Endothelial cell of umbilical vein (primary cell): ENCODE results near the gene FAM163A. TPM values are rescaled to one million over a fixed set of nuclear protein-coding genes. Genes with fewer than 3 reads are reported as not detected.

ENCODE experiments used
- BruUV-seq: library from RNA; stranded (reverse); fragments of 400-500 nt; replicated peaks from 2 replicates; lab custom pipeline; 2021; lab: Mats Ljungman, UMichigan
- CTCF ChIA-PET: fragments of 300-600, 350-600 bp; sonication (Branson Sonifier 250); formaldehyde crosslinking; loops from one replicate; lab custom pipeline; 2021; ENCODE audit warnings: antibody characterized with exemption, inconsistent platforms; lab: Charles Lee
- POLR2A ChIA-PET: fragments of 300-600, 350-600 bp; sonication (Branson Sonifier 250); formaldehyde crosslinking; loops from one replicate; lab custom pipeline; 2021; ENCODE audit warnings: antibody characterized with exemption, inconsistent platforms; lab: Charles Lee
- DNase-seq: peaks from one replicate; pipeline ENCODE4 v3.0.0-alpha.2; 2011; ENCODE audit warnings: low read depth, low spot score
- FAIRE-seq: peaks from 2 replicates; lab custom pipeline; 2011; peaks lifted over from hg19 to GRCh38; lab: Jason Lieb, UNC
- H2AFZ ChIP-seq: 2 replicates; pipeline ENCODE4 v1.6.0; 2012; ENCODE audit warnings: low read depth, low read length, control low read depth, inconsistent platforms
- H3K27ac ChIP-seq: 2 replicates; pipeline ENCODE4 v1.5.1; 2011; ENCODE audit warnings: low read depth, mild to moderate bottlenecking, control low read depth, low read length, moderate library complexity; ENCODE audit not compliant: insufficient read depth
- H3K27me3 ChIP-seq, 2 experiments: 2 replicates each; pipeline versions ENCODE4 v1.6.0 to v1.6.1; 2011; ENCODE audit warnings: low read length in 2 of 2, mixed read lengths in 1 of 2; ENCODE audit not compliant: control insufficient read depth in 2 of 2, insufficient read depth in 2 of 2
- H3K36me3 ChIP-seq, 2 experiments: 2 replicates in 1 of 2; 3 replicates in 1 of 2; pipeline ENCODE4 v1.5.1; 2011; ENCODE audit warnings: low read length in 2 of 2, mild to moderate bottlenecking in 1 of 2, moderate library complexity in 1 of 2; ENCODE audit not compliant: control insufficient read depth in 2 of 2, insufficient read depth in 2 of 2; ENCODE audit errors: extremely low read depth in 1 of 2
- H3K4me1 ChIP-seq: 3 replicates; pipeline ENCODE4 v1.5.1; 2011; ENCODE audit warnings: mild to moderate bottlenecking, low read length; ENCODE audit not compliant: control insufficient read depth, insufficient read depth; ENCODE audit errors: extremely low read depth
- H3K4me2 ChIP-seq: 2 replicates; pipeline ENCODE4 v1.6.1; 2011; ENCODE audit warnings: low read length, control low read depth, mixed read lengths; ENCODE audit not compliant: insufficient read depth
- H3K4me3 ChIP-seq, 3 experiments: fragments of 200-600 bp in 1 of 3; sonication (generic), shearing (Covaris generic) in 1 of 3; replicated peaks in 1 of 3; 2 replicates each; pipeline ENCODE4 v1.5.1; 2011 to 2016; ENCODE audit warnings: control low read depth in 3 of 3, low read length in 3 of 3, mild to moderate bottlenecking in 2 of 3, inconsistent platforms in 1 of 3, low read depth in 1 of 3, moderate library complexity in 1 of 3; ENCODE audit not compliant: insufficient read depth in 1 of 3
- H3K79me2 ChIP-seq: 2 replicates; pipeline ENCODE4 v1.6.0; 2012; ENCODE audit warnings: low read length, inconsistent platforms; ENCODE audit not compliant: control insufficient read depth, insufficient read depth
- H3K9ac ChIP-seq: replicated peaks from 2 replicates; pipeline ENCODE3; 2011; ENCODE audit warnings: low read length, control low read depth; ENCODE audit not compliant: insufficient read depth; ENCODE audit errors: extremely low read depth
- H3K9me1 ChIP-seq: replicated peaks from 3 replicates; pipeline ENCODE4 v1.6.0; 2011; ENCODE audit warnings: mild to moderate bottlenecking, low read length; ENCODE audit not compliant: control insufficient read depth, insufficient read depth; ENCODE audit errors: extremely low read depth
- H3K9me3 ChIP-seq: replicated peaks from 2 replicates; pipeline ENCODE4 v1.5.1; 2012; ENCODE audit warnings: low read length, inconsistent platforms; ENCODE audit not compliant: control insufficient read depth, insufficient read depth
- H4K20me1 ChIP-seq: replicated peaks from 2 replicates; pipeline ENCODE3; 2011; ENCODE audit warnings: mild to moderate bottlenecking, low read length; ENCODE audit not compliant: control insufficient read depth, insufficient read depth; ENCODE audit errors: extremely low read depth
- FOS ChIP-seq: IDR thresholded peaks from 2 replicates; pipeline ENCODE4 v1.6.1; 2011; ENCODE audit warnings: mild to moderate bottlenecking, low read length, moderate library complexity, borderline replicate concordance; ENCODE audit not compliant: insufficient read depth
- GATA2 ChIP-seq: IDR thresholded peaks from 2 replicates; pipeline ENCODE4 v1.7.0; 2011; ENCODE audit warnings: low read depth, mild to moderate bottlenecking, moderate library complexity, mixed read lengths, low read length; ENCODE audit not compliant: insufficient read length, insufficient read depth
- JUN ChIP-seq: IDR thresholded peaks from 2 replicates; pipeline ENCODE4 v1.6.1; 2011; ENCODE audit warnings: borderline replicate concordance, low read depth; ENCODE audit not compliant: insufficient read length, insufficient read depth
- MAX ChIP-seq: IDR thresholded peaks from 2 replicates; pipeline ENCODE4 v1.6.1; 2011; ENCODE audit not compliant: insufficient read depth, insufficient read length
- MYC ChIP-seq: IDR thresholded peaks from one replicate; pipeline ENCODE4 v1.6.1; 2011; ENCODE audit warnings: mild to moderate bottlenecking, low read depth, low read length
- POLR2A ChIP-seq: IDR thresholded peaks from 2 replicates; pipeline ENCODE4 v1.6.1; 2012; ENCODE audit warnings: low read depth, mild to moderate bottlenecking, control low read depth, low read length
- POLR2AphosphoS5 ChIP-seq: IDR thresholded peaks from 2 replicates; pipeline ENCODE4 v1.6.1; 2012; ENCODE audit warnings: low read depth, mild to moderate bottlenecking, control low read depth, low read length, moderate library complexity; ENCODE audit not compliant: insufficient read depth
- dilution Hi-C: fragments of 300-500 bp; cut with MboI; formaldehyde crosslinking; loops from one replicate; pipeline ENCODE4 v1.15.0; 2019; ENCODE audit warnings: low sequenced_read_pairs; ENCODE audit not compliant: extremely low pct_ligation_motif_present
- intact Hi-C: fragments of 100-400 bp; cut with micrococcal nuclease; formaldehyde crosslinking; loops from one replicate; pipeline ENCODE4 v1.10.0; 2022
- polyA plus RNA-seq, 4 experiments: library from polyadenylated mRNA; depleted of rRNA in 3 of 4; stranded (reverse) in 3 of 4; unstranded in 1 of 4; fragments of >200 nt; gene quantifications; 2 replicates each; pipeline versions ENCODE4 v1.2.1 to v1.2.3, GENCODE V29; 2011 to 2012; ENCODE audit warnings: missing spikeins in 1 of 4
- total RNA-seq: library from RNA; stranded (reverse); gene quantifications from 2 replicates; pipeline ENCODE4 v1.2.3, GENCODE V29; 2021
- TF ChIP-seq, protein P1 (sequence below), 2 donors: IDR thresholded peaks; 1 replicate in 1 of 2; 2 replicates in 1 of 2; pipeline ENCODE4 v1.5.1; 2011; ENCODE audit warnings: low read length in 2 of 2, mild to moderate bottlenecking in 2 of 2, moderate library complexity in 2 of 2, control low read depth in 1 of 2, inconsistent platforms in 1 of 2, low read depth in 1 of 2; ENCODE audit not compliant: insufficient read depth in 1 of 2; ENCODE audit errors: extremely low read depth in 1 of 2

Gene FAM163A
- total and polyA plus RNA-seq, 2 donors (not counting 3 experiments of a cell fraction or from before 2014, with no cell fraction given) = not detected

- H3K4me3 ChIP-seq = no peak overlapping the region
- H4K20me1 ChIP-seq = no peaks in the 10 kb centered on the region
- H3K79me2 ChIP-seq = no peaks in the 10 kb centered on the region
- no peak overlapping the region for H3K4me2 ChIP-seq
- BruUV-seq = no TSS peak
- DNase-seq = no peak
- no peak overlapping the region for H3K27ac ChIP-seq
- no peak for FAIRE-seq
- H3K4me1 ChIP-seq = no peaks in the 10 kb centered on the region
- intact Hi-C loops = no loop called here
- dilution Hi-C loops = no loop called here
- H3K9ac ChIP-seq = no peak overlapping the region
- H2AFZ ChIP-seq = no peak overlapping the region
- TF ChIP-seq, protein P1, sequence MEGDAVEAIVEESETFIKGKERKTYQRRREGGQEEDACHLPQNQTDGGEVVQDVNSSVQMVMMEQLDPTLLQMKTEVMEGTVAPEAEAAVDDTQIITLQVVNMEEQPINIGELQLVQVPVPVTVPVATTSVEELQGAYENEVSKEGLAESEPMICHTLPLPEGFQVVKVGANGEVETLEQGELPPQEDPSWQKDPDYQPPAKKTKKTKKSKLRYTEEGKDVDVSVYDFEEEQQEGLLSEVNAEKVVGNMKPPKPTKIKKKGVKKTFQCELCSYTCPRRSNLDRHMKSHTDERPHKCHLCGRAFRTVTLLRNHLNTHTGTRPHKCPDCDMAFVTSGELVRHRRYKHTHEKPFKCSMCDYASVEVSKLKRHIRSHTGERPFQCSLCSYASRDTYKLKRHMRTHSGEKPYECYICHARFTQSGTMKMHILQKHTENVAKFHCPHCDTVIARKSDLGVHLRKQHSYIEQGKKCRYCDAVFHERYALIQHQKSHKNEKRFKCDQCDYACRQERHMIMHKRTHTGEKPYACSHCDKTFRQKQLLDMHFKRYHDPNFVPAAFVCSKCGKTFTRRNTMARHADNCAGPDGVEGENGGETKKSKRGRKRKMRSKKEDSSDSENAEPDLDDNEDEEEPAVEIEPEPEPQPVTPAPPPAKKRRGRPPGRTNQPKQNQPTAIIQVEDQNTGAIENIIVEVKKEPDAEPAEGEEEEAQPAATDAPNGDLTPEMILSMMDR (IDR thresholded peaks at IDR 0.05; ENCODE audit: extremely low read depth in 1 of 2, insufficient read depth in 1 of 2, low read depth in 1 of 2, low read length in 2 of 2) = no peak
- TF ChIP-seq MAX = no peak
- TF ChIP-seq GATA2 = no peak
- TF ChIP-seq POLR2AphosphoS5 = no peak
- no peak for TF ChIP-seq JUN
- no peak for TF ChIP-seq POLR2A
- no peak for TF ChIP-seq MYC
- TF ChIP-seq FOS = no peak
- POLR2A ChIA-PET = no interaction called here
- H3K27me3 ChIP-seq = peaks cover 5 to 10% of the 10 kb centered on the region in 2 experiments
- CTCF ChIA-PET = no interaction called here
- H3K9me3 ChIP-seq = no peaks in the 10 kb centered on the region
- H3K9me1 ChIP-seq = no peaks in the 10 kb centered on the region
- H3K36me3 ChIP-seq = no peaks in the 10 kb centered on the region
Observed at GRCh38 chr1:179767177-179767581, 24.1 kb downstream of the FAM163A start.
